CD4-positive, alpha-beta T cell treated with Interleukin-1 beta for 1 hour (primary cell): ENCODE data around the gene CCNC.

ENCODE experiments used
- DNase-seq, 2 donors: peaks; one replicate each; pipeline ENCODE4 v3.0.0-alpha.2; 2020 to 2022

CCNC gene, protein sequence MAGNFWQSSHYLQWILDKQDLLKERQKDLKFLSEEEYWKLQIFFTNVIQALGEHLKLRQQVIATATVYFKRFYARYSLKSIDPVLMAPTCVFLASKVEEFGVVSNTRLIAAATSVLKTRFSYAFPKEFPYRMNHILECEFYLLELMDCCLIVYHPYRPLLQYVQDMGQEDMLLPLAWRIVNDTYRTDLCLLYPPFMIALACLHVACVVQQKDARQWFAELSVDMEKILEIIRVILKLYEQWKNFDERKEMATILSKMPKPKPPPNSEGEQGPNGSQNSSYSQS

DNA sequence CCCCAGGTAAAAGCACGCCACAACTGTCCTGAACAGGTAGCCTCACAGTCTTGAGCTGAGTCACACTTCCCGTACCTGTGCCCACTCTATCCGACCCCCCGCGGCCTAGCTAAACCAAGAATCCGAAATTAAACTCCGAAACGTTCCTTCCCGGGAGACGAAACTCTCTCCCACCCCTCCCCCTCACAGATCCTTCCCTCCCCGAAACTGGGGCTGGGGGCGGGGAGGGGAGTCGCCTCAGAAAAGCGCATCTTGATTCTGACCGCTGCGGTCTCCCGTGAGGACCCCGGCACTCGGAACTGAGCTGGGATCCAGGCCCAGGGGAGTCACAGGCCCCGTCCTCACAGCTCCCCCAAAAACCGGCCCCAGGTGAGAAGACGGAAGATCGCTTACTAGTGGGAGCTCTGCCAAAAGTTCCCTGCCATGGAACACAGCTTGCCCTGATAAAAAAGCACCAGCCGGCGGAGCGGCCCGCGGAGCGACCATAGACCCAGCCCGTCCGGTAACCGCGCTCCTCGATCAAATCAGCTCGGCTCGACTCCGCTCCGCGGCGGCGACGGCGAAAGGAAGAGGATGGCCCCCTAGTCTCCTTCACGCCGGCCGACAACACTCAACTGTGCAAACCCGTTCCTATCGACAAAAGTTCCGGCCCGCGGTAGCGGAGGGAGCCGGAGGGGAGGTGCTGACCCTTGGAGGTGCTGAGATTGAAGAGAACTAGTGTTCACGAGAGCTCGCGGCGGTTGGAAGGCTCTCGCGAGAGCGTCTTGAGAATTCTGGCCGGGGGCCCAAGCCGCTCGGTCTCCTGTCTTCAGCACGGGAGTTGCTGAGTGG is at the start of gene CCNC:
TSS of gene CCNC (minus strand) at position 558 of the 831 bp plus-strand sequence. CDS start at position 425, 133 bp downstream.
- peak; percentile 92 for DNase-seq

- DNase-seq: no peak
Observed at GRCh38 chr6:99617131-99617530, 48.7 kb upstream of the CCNC start.

DNA sequence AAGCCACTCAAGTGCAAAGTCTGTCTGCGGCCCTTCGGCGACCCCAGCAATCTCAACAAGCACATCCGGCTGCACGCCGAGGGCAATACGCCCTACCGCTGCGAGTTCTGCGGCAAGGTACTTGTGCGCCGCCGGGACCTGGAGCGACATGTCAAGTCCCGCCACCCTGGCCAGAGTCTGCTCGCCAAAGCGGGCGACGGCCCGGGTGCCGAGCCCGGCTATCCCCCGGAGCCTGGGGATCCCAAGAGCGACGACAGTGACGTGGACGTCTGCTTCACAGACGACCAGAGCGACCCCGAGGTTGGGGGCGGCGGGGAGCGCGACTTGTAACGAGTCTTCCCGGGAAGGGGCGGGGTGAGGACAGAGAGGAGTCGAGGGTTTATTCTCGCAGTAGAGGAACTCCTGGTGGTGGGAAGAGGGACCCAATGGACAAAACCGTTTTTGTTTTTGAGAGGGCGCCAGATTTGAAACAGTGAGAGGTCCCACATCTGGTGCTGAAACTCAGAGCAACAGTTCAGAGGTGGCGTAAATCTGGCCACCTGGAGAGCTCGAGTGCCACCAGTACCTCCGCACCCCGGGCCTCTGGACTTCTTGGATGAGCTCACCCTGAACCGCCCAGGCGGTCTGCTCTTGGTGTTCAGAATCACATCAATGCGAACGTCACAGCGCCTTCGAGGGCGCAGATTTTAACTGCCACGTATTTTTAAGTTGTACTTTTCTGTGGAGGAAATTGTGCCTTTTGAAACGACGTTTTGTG is 46.1 kb upstream of the CCNC start:
- no peak for DNase-seq

- peak in 1 of 2 donors; percentile 30 for DNase-seq
Observed at GRCh38 chr6:99613705-99614429, 45.4 kb upstream of the CCNC start.

DNA sequence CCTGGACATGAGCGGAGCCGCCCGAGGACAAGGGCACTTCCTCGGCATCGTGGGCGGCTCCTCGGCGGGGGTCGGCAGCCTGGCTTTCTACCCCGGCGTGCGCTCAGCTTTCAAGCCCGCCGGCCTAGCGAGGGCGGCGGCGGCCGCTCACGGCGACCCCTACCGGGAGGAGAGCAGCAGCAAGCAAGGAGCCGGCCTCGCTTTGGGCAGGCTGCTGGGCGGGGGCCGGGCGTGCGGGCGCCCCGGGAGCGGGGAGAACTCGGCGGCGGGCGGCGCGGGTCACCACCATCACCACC is 44.9 kb upstream of the CCNC start:
- peak; percentile 44 to 49 for DNase-seq

DNA sequence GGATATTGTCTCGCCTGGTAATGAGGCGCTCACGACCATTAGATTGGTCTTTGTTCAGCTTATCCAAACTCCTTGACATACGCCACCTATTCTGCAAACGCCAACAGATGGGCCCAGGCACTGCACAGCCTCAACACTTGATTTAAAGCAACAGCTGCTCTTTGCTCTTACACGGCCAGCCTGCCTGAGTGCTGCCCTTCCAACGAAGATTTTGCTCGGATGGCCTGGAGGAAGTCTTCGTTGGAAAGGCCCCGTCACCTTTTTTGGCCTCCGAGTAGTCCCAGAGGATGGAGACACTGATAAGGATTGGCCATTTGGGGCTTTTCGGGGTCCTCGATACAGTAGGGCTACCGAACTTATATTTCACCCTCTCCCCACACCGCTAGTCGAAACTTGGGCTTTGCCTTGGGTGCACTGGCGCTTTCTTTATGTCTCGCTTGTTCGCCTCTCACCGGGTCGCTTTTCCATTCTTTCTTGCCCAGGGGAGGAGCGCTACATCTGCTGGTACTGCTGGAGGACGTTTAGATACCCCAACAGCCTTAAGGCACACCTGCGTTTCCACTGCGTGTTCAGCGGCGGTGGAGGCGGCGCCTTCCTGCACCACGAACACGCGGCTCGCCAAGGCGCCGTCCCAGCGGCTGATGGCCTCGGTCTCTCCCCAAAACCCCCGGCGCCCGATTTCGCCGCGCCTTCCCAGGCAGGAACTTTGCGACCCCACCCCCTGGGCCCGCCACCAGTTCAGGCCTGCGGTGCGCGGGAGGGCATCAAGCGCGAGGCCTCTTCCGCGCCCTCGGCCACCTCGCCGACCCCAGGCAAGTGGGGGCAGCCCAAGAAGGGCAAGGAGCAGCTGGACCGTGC is 44.3 kb upstream of the CCNC start:
- DNase-seq: no peak

GRCh38 chr6:99611148-99611547 is 42.7 kb upstream of the CCNC start:
- no peak for DNase-seq

- DNase-seq: no peak
Observed at GRCh38 chr6:99609905-99610489, 41.5 kb upstream of the CCNC start.

DNA sequence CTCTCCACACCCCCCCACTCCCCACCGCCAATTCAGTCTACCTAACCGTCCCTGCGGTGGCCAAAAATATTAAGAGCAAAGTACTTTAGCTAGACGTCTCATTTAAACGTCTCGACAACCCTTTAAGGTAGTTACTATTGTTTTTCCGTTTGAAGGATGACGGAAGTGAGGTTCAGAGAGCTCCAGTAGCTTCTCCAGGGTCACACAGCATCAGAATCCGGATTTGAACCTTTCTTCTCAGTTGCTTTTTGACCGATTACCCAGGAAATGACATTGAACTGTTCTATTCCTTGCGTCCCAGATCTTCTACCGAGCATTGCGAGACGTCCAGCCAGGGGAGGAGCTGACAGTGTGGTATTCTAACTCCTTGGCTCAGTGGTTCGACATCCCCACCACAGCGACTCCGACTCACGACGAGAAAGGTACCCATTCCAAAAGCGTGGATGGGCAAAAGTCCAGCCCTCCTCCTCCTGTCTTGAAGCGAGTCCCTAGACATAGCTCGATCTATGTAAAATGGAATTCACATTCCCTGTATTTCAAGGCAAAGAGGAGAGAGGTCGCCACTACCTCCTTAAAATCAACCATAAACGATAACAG is 40.5 kb upstream of the CCNC start:
- no peak for DNase-seq

DNA sequence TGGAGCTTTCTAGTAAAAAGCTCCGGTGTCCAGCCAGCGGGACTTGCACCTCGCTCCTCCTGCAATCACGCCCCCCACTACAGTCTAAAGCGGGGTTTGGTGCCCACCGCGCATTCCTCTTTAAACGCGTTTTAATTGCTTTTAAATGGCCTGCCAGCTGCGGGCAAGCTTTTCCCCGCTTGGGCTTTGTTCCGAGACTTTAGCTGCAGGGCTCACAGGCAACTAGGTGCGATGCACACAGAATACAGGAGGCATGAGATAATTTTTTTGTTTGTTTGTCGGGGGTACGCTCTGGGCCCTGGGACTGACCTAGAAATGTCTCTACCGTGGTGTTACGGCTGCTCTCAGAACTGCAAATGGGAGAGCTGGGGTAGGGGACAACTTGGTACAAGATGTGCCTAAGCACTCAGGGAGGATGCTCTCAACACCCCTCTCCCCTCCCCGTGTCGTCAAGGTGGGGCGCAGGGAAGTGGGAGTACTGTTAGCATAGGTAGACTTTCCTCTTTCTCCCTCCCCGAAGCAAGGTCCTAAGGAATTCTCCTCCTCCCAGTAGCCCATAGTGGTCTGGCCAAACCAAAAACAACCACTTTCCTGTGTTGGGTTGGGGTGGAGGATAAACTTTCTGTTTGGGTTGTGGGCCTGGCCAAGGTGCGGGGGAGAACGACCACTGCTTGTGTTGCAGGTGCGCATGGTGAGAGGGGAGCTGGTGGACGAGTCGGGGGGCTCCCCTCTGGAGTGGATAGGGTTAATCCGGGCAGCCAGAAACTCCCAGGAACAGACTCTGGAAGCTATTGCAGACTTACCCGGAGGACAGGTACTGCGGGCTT is 39.8 kb upstream of the CCNC start:
- DNase-seq: no peak

- DNase-seq: no peak
Observed at GRCh38 chr6:99607416-99608036, 39.1 kb upstream of the CCNC start.

DNA sequence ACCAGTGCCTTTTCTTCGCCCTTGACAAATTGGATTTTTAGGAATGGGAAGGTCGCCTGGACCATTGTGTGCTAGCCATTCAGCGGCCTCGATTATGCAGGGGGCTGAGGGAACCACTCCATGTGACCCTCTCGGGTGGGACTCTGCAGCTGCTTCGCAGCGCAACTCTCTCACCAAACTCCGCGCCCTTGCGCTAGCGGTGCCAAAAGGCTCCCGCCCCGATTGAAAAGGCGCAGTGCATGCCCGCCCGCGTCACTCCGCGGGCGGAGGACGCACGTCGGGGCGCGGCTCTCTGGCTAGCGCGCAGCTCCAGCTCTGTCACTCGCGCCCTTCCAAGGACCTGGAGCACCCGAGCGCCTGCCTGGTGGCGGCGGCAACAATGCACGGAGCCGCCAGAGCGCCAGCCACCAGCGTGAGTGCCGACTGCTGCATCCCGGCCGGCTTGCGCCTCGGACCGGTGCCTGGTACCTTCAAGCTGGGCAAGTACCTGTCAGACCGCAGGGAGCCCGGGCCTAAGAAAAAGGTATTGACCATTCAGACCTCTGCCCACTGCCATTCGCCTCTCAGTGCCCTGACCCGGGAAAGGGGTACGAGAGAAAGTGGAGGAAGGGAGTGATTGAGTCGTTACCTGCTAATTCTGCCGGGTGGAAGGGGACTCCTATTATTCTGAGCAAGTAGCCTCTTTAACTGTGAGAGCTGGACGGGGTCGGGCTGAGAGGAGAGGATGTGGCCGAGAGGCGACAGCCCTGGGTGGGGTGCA is 38.4 kb upstream of the CCNC start, which contains the start of gene PRDM13:
TSS of gene PRDM13 (plus strand) at position 178 of the 760 bp plus-strand sequence. CDS start at position 380, 202 bp downstream.
- no peak for DNase-seq

DNA sequence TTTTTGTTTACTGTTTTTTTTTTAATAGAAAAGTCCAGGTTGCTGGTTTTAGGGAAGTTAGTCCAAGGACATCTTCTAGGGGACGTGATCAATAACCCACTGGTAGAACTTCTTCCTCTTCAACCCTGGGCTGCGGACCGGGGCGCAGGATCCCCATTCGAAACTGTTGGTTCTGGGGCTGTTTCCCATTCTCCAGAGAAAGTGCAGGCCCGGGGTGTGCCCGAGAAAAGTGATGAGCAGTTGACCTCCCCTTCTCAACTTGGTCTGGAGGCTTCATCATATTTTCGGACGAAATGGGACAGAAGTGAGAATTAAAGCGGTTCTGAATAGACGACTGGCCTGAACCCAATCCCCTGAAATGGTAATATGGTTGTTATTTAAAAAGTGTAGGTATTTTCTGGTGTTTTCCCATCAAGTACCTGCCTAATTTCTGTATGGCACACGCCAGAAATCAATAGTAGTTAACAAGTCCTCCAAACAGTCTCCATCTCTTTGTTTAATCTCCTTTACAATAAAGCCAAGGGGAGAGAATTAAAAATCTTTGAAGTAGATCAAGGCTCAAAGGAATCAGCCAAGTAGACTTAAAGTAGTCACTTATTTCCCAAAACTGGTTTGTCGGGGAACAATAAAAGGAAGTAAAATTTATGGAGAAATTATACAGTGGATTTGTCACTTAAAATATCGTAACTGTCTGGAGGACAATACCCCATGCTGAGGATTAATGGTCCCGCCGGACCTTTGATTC is 37.6 kb upstream of the CCNC start:
- DNase-seq: no peak

- no peak for DNase-seq
Observed at GRCh38 chr6:99605074-99605734, 36.7 kb upstream of the CCNC start.

DNA sequence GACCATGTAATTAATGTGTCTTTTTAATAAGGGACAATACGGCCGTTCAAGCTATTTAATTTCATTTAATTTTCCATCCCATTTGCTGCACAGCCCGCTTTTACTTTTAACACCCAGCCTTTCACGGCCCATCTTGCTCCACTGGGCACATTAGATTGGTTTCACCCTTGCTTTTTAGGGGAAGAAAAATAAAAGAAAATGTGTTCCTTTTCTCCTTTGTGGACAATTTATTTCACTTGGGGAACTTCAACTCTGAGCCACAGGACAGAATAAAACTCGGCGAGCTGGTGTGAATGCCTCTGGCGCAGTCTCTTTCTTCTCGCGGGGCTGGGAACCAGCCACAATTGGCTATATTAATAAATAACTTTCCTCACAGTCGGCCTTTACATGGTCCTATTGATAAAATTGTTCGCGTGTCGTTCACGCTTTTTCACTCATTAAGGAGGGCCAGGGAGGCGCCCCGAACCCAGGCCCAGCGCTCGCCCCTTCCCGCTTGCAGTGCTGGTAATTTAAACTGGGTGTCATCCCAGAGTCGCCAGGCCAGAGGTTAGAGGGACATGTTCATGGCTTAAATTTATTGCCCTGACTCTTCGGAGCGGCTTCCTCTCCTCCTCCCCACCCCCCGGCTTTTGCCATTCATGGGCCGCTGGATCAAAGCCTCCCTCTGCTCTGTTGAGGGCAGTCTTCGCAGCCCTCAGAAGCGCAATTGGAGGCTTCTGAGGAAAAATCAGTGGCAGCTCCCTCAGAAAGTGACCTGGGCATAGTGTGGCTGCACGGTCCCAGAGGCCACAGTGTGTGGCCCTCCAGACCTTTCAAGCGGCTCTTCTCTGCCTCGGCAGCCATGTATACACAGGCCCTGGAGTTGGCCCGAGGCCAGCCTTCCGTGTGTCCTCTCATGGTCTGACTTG is 36.0 kb upstream of the CCNC start:
- no peak for DNase-seq

DNA sequence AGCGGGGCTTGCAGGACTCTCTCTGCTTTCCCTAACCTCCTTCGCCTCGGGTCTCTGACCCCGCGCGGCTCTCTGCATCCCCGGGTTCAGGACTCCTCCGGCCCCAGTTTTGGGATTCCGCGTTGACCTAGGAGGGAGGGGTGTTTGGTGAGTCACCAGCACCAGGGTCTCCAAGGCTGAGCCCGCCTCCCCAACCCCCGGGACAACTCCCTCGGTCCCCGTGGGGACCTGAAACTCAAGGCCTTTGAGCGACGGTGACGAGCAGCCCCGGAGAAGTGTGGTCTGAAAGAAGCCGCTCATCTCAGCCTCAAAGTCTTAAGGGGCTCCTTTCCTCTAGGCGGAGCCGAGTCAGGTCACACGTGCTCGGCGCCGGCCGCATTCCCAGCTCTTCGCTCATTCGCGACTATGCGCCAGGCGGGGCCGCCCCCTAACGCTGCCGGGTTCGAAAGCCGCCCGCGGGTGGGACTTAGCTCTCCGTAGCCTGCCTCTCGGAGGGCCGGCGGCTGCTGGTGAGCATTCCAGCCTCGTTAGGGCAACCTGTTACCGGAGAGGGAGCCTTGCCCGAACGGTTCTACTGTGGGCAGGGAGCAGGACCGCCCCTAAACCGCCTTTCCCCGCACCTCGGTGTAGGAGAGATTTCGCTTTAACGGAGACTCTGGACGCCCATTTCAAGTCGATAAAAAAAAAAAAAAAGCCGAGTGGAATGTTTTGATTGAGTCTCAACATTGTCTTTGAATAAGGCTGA is 35.1 kb upstream of the CCNC start:
- no peak for DNase-seq
